Upper lobe of right lung (tissue), 1 donor: ENCODE results near the gene SUB1. TPM values are rescaled to one million over a fixed set of nuclear protein-coding genes. Genes with fewer than 3 reads are reported as not detected.

Source experiments
- ATAC-seq: fragments of 200-7000 bp; cut with Tn5 transposase; one replicate; pipeline ENCODE4 v1.9.1; 2020; ENCODE audit warnings: mild to moderate bottlenecking, moderate library complexity
- DNase-seq: peaks from one replicate; pipeline ENCODE4 v3.0.0-alpha.2; 2020
- H3K27ac ChIP-seq: fragments of 200-600 bp; one replicate; pipeline ENCODE4 v1.8.0; 2022
- H3K27me3 ChIP-seq: fragments of 200-600 bp; one replicate; pipeline ENCODE4 v1.8.0; 2022; ENCODE audit warnings: mild to moderate bottlenecking
- H3K36me3 ChIP-seq: fragments of 200-600 bp; one replicate; pipeline ENCODE4 v1.8.0; 2022
- H3K4me1 ChIP-seq: fragments of 200-600 bp; one replicate; pipeline ENCODE4 v1.8.0; 2022
- H3K4me3 ChIP-seq: fragments of 200-600 bp; one replicate; pipeline ENCODE4 v1.8.0; 2022; ENCODE audit warnings: mild to moderate bottlenecking
- H3K9me3 ChIP-seq: fragments of 200-600 bp; one replicate; pipeline ENCODE4 v1.8.0; 2022
- intact Hi-C: fragments of 100-400 bp; cut with DNase I; formaldehyde crosslinking; loops from one replicate; pipeline ENCODE4 v1.11.0; 2022
- total RNA-seq: library from RNA; stranded (reverse); fragmentation: NEBNext Ultra II Directional; extraction: Animal tissue kit (Norgen Biotek cat#: 25700); gene quantifications from one replicate; pipeline ENCODE4 v1.2.1, GENCODE V29; 2021
- TF ChIP-seq, protein P1 (sequence below): fragments of 200-600 bp; IDR thresholded peaks from one replicate; pipeline ENCODE4 v1.8.0; 2022; ENCODE audit warnings: antibody characterized with exemption
- donor health status: DM: no; HTN: yes; CAD: no; lungs with severe emphysema.

SUB1 gene
- total RNA-seq, 1 donor from 2014 or later, result 142 TPM

DNA sequence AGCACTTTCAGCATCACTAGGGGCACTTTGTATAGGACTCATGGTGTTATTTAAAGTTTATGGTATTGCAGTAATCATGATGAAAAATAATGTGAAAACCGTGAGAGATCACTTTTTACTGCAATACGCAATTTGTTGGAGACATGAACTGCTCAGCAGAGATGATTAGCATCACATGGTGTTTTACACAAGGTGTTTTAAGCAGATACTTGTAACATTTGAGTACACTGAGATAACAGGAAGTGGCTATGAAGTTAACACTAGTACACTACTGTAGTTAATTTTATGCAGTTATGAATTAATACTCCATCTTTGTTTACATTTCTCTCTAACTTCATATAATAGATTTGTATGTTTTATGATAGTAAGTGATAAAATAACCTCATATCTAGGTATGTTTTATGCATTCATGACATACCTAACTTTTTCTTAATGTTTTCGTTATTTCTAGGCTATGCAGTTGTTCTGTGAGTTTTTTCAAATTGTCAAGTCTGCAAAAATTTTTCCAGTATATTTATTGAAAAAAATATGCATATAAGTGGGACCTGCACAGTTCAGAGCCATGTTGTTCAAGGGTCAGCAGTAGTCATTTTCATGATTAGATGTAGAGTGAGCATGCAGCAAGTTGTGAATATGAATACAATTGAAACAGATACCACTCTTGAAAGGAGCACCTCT is 13.0 kb downstream of the SUB1 start:
- no peak overlapping the region for H3K27ac ChIP-seq
- no peaks in the 10 kb centered on the region for H3K9me3 ChIP-seq
- H3K27me3 ChIP-seq, result no peaks in the 10 kb centered on the region
- H3K4me3 ChIP-seq, result no peak overlapping the region
- TF ChIP-seq, protein P1, sequence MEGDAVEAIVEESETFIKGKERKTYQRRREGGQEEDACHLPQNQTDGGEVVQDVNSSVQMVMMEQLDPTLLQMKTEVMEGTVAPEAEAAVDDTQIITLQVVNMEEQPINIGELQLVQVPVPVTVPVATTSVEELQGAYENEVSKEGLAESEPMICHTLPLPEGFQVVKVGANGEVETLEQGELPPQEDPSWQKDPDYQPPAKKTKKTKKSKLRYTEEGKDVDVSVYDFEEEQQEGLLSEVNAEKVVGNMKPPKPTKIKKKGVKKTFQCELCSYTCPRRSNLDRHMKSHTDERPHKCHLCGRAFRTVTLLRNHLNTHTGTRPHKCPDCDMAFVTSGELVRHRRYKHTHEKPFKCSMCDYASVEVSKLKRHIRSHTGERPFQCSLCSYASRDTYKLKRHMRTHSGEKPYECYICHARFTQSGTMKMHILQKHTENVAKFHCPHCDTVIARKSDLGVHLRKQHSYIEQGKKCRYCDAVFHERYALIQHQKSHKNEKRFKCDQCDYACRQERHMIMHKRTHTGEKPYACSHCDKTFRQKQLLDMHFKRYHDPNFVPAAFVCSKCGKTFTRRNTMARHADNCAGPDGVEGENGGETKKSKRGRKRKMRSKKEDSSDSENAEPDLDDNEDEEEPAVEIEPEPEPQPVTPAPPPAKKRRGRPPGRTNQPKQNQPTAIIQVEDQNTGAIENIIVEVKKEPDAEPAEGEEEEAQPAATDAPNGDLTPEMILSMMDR, result no peak
- DNase-seq (no peak), ATAC-seq (no peak)
- H3K36me3 ChIP-seq, result peaks cover 82% of the 10 kb centered on the region
- H3K4me1 ChIP-seq, result peaks cover 32% of the 10 kb centered on the region
- intact Hi-C loops, result no loop called here

DNA sequence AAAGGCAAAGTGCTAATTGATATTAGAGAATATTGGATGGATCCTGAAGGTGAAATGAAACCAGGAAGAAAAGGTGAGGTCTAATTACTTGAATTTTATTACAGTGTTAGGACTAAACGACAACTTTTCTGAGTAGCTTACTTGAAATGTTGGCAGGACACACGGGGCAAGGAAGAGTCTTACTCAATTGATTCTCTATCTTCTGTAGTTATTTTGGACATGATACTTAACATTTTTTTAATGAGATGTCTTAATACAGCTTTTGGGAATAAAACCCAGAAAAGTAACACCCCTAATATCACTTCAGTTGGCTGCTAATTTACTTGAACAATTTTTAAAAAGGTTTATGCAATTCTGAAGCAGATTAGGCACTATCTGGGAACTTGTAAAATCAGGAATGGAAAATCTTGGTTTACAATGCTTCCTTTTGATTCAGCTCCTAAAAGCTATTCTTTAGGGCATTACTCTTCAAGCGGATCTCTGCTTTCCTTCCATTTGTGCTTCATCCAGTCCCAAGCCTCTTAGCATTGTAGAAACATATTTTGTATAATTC is 13.7 kb downstream of the SUB1 start:
- Histone ChIP-seq H3K4me3 (no peak overlapping the region), H3K27ac (no peak overlapping the region), H3K9me3 (no peaks in the 10 kb centered on the region), H3K4me1 (peaks cover 32% of the 10 kb centered on the region), H3K36me3 (peaks cover 81% of the 10 kb centered on the region), H3K27me3 (no peaks in the 10 kb centered on the region)
- TF ChIP-seq, protein P1, result no peak
- ATAC-seq, result no peak
- intact Hi-C loops, result no loop called here
- DNase-seq, result no peak

DNA sequence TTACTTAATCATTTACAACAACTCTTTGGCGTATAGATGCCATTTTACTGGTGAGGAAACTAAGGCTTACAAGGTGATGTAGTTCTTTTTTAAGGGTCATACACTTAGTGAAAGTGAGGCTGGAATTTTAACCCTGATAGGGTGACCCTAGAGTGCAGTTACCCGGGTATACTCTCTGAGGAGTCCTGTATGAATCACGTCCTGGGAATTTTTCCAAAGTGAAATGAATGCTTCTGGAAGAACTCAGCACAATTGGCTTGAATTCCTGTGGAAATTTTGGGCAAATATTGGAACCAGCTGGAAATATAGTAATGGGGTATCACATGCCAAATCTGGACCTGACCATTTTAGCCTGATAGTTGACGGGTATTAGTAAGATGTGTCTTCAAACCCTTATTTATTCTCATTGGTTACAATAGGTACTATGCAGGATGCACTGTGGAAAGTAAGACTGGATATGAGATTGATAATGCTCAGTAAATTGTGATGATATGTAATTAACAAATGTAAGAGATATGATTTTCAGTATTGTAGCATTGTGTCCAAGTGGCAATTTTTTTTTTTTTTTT is 14.8 kb downstream of the SUB1 start:
- Histone ChIP-seq H3K4me1 (peaks cover 32% of the 10 kb centered on the region), H3K9me3 (no peaks in the 10 kb centered on the region), H3K4me3 (no peak overlapping the region), H3K36me3 (peaks cover 81% of the 10 kb centered on the region), H3K27ac (no peak overlapping the region), H3K27me3 (no peaks in the 10 kb centered on the region)
- TF ChIP-seq, protein P1, result no peak
- intact Hi-C loops, result loop anchor here (10.0 kb wide), 1 partner anchor 495 kb away; no protein-coding TSS in a partner anchor
- ATAC-seq (no peak), DNase-seq (no peak)

DNA sequence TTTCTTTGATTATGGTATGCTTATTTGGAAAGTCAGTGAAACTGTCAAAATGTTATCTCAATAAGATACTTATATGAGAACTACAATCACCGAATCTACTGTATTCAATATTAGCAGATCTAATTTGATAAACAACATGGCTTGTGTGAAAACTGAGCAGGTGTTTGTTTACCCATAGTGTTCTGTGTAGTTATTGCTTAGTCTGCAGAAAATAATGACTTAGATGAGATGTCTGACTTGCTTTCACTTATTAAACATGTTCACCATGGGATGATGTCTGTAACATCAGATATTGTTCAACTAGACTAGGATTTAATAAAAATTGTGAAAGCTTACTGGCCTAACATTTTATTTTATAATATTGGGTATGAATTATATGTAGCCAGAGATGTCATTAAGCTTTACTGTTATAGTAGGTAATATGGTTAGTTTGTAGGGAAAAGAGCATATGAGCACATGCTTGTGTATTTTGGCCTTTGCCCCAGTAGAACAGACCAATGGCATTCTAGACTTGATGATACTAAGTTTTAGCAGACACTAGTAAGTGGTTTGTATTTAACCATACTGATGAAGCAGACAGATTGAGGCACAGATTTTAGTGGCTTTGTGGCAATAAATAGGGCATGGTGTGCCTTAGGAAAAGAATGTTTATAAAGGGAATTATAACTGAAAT is 16.4 kb downstream of the SUB1 start:
- DNase-seq, result no peak
- intact Hi-C loops, result loop anchor here (10.0 kb wide), 1 partner anchor 497 kb away; no protein-coding TSS in a partner anchor
- ATAC-seq, result no peak
- Histone ChIP-seq H3K4me1 (peaks cover 25% of the 10 kb centered on the region), H3K27ac (no peak overlapping the region), H3K4me3 (no peak overlapping the region), H3K27me3 (no peaks in the 10 kb centered on the region), H3K36me3 (peaks cover 66% of the 10 kb centered on the region), H3K9me3 (no peaks in the 10 kb centered on the region)
- TF ChIP-seq, protein P1, result no peak

DNA sequence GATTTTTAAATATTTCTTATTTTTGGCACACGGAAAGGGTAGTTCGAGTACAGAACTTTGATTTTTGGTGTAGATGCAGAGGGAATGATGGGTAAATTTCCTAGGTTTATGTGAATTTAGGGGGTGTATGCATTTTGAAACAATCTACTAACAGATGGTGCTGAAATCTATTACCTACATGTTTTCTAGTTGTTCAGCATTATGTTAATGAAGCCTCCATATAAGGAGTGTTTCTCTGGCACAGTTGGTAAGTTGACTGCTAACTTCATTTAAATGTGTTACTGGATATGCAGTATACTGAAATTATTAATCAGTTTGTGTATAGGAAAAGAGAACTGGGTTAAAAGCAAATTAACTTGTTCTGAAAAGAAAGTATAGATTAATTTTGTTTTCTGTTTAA is 17.5 kb downstream of the SUB1 start:
- Histone ChIP-seq H3K27me3 (no peaks in the 10 kb centered on the region), H3K36me3 (peaks cover 71% of the 10 kb centered on the region), H3K4me3 (no peak overlapping the region), H3K4me1 (peaks cover 15% of the 10 kb centered on the region), H3K9me3 (no peaks in the 10 kb centered on the region), H3K27ac (no peak overlapping the region)
- TF ChIP-seq, protein P1, result no peak
- DNase-seq (no peak), ATAC-seq (no peak)
- intact Hi-C loops, result loop anchor here (10.0 kb wide), 1 partner anchor 498 kb away; no protein-coding TSS in a partner anchor
